A549 (cell line): ENCODE results near the gene TXLNG.

Source experiments
- BHLHE40 ChIP-seq: IDR thresholded peaks from 2 replicates; pipeline ENCODE4 v1.6.1; 2012; ENCODE audit warnings: low read depth, low read length, inconsistent platforms
- EP300 ChIP-seq, 2 experiments: fragments of >200 bp; sonication (Bioruptor Twin); formaldehyde crosslinking; IDR thresholded peaks; 2 replicates in 1 of 2; 3 replicates in 1 of 2; pipeline ENCODE4 v1.6.1; 2016 to 2017
- MYC ChIP-seq: IDR thresholded peaks from 2 replicates; pipeline ENCODE4 v1.6.1; 2012; ENCODE audit warnings: mild to moderate bottlenecking, inconsistent platforms, low read length, improper control_type of control experiment, borderline replicate concordance
- POLR2A ChIP-seq: IDR thresholded peaks from 2 replicates; pipeline ENCODE4 v1.6.1; 2012; ENCODE audit warnings: mild to moderate bottlenecking, low read length
- RNF2 ChIP-seq: fragments of 200-600 bp; sonication (generic); IDR thresholded peaks from 2 replicates; pipeline ENCODE4 v1.6.1; 2016; ENCODE audit warnings: low read depth, mild to moderate bottlenecking, antibody characterized with exemption, moderate library complexity, borderline replicate concordance
- USF2 ChIP-seq: fragments of 450-650 bp; IDR thresholded peaks from 2 replicates; pipeline ENCODE4 v1.6.1; 2014; ENCODE audit warnings: antibody characterized with exemption
- TF ChIP-seq, protein P1 (sequence below): fragments of >200 bp; sonication (Bioruptor Twin); formaldehyde crosslinking; IDR thresholded peaks from 3 replicates; pipeline ENCODE4 v1.5.1; 2016

GRCh38 chrX:16856744-16857143 lies 70.5 kb downstream of the TXLNG start:
- TF ChIP-seq MYC (no peak), BHLHE40 (no peak), EP300 (IDR thresholded peaks at IDR 0.05) (no peak), USF2 (no peak), RNF2 (no peak), POLR2A (no peak)
- TF ChIP-seq, protein P1, sequence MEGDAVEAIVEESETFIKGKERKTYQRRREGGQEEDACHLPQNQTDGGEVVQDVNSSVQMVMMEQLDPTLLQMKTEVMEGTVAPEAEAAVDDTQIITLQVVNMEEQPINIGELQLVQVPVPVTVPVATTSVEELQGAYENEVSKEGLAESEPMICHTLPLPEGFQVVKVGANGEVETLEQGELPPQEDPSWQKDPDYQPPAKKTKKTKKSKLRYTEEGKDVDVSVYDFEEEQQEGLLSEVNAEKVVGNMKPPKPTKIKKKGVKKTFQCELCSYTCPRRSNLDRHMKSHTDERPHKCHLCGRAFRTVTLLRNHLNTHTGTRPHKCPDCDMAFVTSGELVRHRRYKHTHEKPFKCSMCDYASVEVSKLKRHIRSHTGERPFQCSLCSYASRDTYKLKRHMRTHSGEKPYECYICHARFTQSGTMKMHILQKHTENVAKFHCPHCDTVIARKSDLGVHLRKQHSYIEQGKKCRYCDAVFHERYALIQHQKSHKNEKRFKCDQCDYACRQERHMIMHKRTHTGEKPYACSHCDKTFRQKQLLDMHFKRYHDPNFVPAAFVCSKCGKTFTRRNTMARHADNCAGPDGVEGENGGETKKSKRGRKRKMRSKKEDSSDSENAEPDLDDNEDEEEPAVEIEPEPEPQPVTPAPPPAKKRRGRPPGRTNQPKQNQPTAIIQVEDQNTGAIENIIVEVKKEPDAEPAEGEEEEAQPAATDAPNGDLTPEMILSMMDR = no peak
